ENCODE data around the gene DPEP1.

DPEP1 gene

GRCh38 chr16:89599451-89599858 is 14.0 kb upstream of the DPEP1 start:
- DNase-seq (ENCODE audit: low read depth), result no peak

DNA sequence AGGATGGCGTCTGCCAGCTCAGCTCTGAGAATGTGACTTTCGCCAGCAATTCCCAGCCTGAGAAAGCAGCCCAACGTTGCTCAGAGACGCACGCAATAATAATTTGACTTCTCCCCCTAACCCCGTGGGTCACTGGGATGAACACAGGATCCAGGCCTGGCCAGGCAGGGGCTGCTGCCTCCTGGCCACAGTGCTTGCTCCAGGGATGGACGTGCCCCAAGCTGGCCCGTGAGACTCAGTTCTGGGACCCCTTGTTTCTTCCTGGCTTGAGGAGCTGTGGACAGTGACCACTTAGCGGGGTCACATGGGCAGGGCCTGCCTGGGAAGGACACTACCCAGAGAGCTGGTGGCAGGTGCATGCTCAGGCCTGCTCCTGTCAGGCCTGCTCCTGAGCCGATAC is 13.5 kb upstream of the DPEP1 start:
- DNase-seq (ENCODE audit: low read depth), result no peak

DNA sequence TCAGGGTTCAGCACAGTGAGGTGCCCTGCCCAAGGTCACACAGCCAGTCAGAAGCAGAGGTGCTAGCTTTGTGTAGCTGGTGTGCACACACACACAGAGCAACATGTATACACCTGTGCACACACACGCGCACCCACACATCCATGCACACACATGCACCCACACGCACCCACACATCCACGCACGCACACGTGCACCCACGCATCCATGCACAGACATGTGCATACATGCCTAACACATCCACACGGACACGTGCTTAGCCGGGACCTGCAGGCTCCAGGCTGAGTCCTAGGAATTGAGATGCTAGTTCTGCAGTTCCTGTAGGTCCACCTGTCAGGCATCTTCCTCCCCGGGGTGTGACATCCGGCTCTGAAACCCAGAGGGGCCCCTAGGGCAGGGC is 13.0 kb upstream of the DPEP1 start:
- no peak for DNase-seq (ENCODE audit: low read depth)

GRCh38 chr16:89600956-89601355 is 12.5 kb upstream of the DPEP1 start:
- DNase-seq (ENCODE audit: low read depth), result no peak

DNA sequence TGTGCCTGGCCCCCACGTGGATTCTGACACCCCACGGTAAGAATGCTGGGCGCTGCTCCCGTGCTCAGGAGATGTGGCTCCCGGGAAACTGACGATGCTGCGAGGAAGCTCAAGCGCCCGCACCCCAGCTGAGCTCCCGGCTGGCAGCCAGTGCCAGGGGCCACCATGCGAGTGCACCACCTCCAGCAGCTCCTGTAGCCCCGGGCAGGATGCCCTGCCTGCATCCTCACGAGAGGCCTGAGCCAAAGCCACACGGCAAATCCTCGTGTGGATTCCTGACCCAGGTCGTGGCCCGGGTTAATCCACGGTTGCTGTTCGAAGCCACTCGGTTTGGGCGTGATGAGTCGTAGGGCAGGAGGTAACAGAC is 11.6 kb upstream of the DPEP1 start:
- DNase-seq (ENCODE audit: low read depth), result no peak

GRCh38 chr16:89602273-89602951 is 11.0 kb upstream of the DPEP1 start:
- peak; percentile 51 for DNase-seq (ENCODE audit: low read depth)

DNA sequence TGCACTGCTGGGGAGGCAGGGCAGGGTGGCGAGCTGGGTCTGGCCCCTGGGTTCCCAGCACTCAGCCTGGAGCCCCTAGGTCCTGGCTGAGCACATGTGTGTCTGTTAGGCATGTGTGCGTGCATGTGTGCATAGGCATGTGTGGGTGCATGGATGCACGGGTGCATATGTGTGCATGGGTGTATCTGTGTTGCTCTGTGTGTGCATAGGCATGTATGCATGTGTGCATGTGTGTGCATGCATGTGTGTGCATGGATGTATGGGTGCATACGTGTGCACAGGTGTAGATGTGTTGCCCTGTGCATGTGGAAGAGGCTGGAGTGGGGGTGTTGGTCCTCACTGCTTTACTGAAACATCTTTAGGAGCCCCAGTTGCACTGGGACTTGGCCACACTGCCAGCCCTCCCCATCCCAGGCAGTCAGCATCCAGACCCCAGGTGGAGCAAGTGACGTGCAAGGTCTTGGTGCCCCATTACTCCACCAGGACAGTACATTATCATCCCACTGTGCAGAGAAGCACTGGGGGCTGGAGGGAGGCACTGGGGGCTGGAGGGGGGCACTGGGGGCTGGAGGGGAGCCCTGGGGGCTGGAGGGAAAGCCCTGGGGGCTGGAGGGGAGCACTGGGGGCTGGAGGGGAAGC is 10.4 kb upstream of the DPEP1 start:
- DNase-seq (ENCODE audit: low read depth), result no peak

GRCh38 chr16:89604764-89605163 is 8.7 kb upstream of the DPEP1 start:
- no peak for DNase-seq (ENCODE audit: low read depth)

DNA sequence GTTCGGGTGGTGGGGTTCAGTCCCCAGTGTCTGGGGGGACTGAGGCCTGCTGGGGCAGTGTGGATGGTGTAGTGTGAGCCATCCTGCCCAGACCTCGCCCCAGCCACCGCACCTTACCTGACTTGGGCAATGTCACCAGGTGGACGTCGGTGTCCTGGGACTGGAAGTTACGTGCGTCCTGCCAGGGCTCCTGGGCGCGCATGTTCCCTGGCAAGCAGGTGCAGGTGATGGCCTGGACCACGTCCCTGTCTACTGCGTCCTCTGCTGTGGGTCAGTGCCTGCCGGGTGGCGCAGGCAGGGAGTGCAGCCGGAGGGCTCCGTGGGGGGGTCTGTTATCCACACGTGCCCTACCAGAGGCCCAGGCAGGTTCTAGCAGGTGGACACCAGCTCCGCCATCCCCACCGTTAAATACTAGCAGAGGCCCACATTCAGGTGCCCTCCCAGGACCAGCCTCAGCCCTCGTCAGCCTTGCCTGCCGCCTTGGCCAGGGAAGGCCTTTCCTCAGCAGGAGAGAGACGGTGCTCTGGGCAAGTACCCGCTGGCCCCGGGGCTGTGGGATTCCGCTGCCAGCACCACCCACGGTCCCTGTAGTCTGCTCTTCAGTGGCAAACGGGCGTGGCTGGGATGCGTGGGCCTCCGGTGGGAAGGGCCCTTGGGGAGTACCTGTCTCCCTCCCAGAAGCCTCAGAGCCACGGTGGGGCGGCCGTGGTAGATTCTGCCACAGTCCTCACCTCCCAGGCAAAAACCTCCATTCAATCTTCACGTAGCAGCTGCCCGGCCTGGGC is 8.1 kb upstream of the DPEP1 start:
- no peak for DNase-seq (ENCODE audit: low read depth)

DNA sequence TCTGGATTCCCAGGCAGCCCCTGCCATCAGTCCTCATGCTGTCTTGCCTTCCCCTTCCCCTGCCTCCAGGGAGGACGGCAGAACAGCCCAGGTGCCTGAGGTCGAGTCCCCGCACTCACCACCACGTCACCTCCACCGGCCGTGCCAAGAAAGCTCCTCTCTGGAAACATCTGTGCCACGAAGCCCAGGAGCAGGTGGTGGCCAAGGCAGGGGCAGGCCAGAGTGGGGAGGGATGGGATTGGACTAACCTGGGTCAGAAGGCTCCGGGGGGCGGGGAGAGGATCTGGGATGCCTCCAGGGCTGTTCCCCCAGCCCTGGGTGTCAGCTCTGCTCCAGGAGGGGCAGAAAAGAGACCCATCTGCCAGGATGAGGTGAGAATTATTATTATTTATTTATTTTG is 7.4 kb upstream of the DPEP1 start:
- DNase-seq (ENCODE audit: low read depth), result no peak

GRCh38 chr16:89607453-89607852 is 6.0 kb upstream of the DPEP1 start:
- DNase-seq (ENCODE audit: low read depth), result no peak

DNA sequence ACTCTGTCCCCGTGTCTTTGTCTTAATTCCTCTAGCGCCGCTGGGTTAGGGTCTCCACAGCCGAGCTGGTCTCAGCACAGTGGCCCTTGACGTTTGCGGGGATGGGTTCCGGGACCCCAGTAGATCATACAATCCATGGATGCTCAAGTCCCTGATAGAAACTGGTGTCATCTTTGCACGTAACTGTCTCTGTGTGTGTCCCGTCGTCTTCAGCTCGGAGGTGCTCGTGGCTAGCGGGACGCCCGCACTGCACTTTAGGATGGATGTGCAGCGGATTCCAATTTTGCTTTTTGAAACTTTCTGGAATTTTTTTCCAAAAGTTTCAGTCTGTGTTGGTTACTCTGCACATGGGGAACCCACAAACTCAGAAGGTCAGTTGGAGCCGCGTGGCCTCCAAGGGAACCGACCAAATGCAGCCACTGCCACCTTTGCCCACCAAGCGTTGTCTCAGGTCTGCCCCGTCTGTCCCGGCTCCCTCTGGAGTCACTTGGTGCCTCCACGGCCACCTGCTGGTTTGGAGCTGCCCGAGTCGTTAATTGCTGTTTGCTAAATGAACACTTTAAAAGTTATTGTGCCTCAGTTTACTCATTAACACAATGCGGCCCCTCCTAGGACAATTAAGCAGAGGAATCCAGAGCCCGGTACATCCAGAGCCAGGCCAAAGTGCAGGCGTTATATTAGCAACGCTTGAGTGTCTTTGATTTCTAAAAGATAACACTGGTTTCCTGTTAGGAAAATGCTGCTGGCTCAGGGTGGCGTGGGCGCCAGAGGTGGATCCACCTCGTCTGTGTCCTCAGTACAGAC is 5.3 kb upstream of the DPEP1 start:
- DNase-seq (ENCODE audit: low read depth), result no peak

DNA sequence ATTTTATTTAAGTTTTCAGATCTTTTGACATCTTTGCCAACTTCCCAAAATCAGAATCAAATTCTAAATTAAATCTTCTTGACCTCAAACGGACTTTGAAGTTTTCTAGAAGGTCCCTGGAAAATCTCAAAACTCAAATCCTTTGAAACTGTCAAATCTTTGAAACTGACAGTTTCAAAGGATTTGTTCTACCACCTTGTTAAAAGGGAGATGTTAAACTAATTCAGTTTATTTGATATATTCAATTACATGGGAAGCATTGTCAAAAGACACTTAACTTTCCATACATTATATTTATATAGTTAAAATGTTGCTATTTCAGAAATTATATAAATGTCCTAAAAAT is 3.4 kb upstream of the DPEP1 start:
- no peak for DNase-seq (ENCODE audit: low read depth)

DNA sequence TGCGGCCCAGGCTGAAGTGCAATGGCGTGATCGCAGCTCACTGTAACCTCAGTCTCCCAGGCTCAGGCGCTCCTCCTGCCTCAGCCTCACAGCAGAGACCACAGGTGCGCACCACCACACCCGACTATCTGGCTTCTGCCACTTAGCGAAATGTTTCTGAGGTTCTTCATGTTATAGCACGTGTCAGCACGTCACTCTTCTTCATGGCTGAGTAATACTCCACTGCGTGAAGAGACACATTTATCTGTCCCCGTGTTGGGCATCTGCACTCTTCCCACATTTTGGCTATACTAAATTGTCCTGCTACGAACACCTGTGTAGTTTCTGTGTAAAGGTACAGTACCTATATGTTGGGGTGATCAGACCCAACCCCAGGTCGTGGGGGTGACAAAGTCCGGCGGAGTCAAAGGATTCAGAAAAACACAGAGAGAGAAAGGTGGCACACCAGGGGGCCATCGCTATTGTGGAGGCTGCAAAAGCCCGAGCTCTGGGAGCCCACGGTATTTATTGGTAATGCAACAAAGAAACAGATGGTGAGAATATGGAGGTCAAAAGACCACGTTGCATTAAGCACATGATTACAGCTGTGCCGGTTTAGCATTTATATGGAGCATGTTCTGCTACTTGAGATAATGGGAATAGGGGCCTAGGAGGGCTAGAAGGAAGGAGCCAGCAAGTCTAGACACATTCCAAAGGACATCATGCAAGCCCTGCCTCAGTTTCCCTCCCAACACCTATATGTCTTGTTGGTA is 851 bp upstream of the DPEP1 start:
- no peak for DNase-seq (ENCODE audit: low read depth)

GRCh38 chr16:89613954-89614459 is 565 bp downstream of the DPEP1 start:
- no peak for DNase-seq (ENCODE audit: low read depth)

DNA sequence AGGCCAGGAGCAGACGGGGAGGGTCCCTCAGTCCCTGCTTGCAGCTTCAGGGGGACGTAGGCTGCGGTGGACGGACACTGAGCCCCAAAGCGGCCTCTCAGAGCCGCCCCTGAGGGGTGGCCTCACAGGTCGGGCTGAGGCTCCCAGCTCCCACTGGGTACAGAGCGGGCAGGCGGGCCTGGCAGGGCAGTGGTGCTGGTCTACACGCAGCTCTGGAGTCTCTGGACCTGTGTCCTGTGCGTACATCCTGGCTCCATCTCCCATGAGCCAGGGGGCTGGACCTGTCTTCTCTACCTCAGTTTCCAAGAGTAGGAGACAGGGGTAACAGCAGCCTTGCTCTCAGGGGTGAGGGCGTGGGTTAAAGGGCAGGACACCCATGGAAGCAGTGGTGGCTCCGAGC is 1.7 kb downstream of the DPEP1 start:
- no peak for DNase-seq (ENCODE audit: low read depth)

- DNase-seq (ENCODE audit: low read depth), result no peak
These were observed 2.2 kb downstream of the DPEP1 start for GRCh38 chr16:89615596-89616090.

DNA sequence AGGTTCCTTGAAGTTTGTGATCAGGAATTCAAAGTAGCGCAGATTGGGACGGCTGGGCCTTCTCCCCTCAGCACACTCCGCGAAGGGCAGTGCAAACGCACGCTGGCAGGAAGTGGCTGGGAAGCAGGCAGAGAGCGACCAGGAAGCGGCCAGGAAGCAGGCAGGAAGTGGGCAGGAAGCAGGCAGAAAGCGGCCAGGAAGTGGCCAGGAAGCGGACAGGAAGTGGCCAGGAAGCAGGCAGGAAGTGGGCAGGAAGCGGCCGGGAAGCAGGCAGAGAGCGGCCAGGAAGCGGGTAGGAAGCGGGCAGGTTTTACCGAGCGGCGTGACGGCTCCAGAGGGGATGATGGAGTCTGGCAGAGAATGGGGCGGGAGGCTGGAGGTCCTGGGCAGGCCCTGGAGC is 3.2 kb downstream of the DPEP1 start:
- DNase-seq (ENCODE audit: low read depth), result no peak

DNA sequence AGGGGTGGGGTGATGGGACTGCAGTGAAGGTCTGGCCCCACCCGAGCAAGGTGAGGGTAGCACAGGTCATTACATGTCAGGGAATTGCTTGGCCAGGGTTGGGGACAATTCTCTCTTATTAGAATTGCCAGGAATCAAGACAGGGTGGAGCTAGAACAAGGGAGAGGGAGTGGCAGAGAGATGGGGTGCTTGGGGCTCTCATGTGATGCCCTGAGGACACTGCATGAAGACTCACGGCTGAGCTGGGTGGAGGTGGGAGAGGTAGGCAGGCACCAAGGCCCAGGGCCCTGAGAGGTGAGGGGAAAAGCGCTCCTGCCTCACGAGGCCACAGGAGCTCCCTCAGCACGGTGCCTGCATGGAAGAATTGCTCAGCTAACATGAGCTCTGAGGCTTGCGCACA is 3.6 kb downstream of the DPEP1 start:
- DNase-seq (ENCODE audit: low read depth), result no peak

- DNase-seq (ENCODE audit: low read depth), result no peak
These were observed 4.9 kb downstream of the DPEP1 start for GRCh38 chr16:89618109-89618998.

DNA sequence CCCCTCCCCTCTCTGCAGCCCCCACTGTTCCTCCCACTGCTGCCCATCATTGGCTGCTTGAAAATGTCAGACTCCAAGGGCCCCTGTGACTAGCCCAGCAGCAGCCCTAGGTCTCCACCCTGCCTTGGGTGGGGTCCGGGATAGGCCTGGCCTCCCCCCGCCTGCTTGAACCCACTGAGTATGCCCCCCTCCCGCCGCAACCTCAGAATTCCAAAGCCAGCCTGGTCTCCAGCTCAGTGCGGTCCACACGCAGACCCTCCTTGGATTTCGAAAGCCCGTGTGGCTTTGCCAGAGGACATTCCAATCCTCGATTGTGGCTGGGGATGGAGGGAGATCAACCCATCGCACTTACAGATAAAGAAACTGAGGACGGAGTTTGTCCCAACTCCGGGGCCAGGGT is 6.4 kb downstream of the DPEP1 start:
- DNase-seq (ENCODE audit: low read depth), result no peak

All from activated T-cell treated with anti-CD3 and anti-CD28 coated beads for 24 hours (primary cell).